ENCODE results near the gene PDGFRB. TPM values are rescaled to one million over a fixed set of nuclear protein-coding genes. Genes with fewer than 3 reads are reported as not detected.

The PDGFRB gene
- total RNA-seq, 4 donors from 2014 or later, result 17.5 to 87.5 (median 31.2) TPM

GRCh38 chr5:150066901-150067396 is 88.7 kb downstream of the PDGFRB start:
- no peak for DNase-seq
- H3K36me3 ChIP-seq, result no peaks in the 10 kb centered on the region
- no peaks in the 10 kb centered on the region for H3K4me1 ChIP-seq
- no peaks in the 10 kb centered on the region for H3K9me3 ChIP-seq
- TF ChIP-seq CTCF (IDR thresholded peaks at IDR 0.05) (no peak), POLR2A (IDR thresholded peaks at IDR 0.05) (no peak)
- H3K27me3 ChIP-seq, result no peaks in the 10 kb centered on the region
- H3K27ac ChIP-seq, result no peak overlapping the region
- no peak overlapping the region for H3K4me3 ChIP-seq

GRCh38 chr5:150066436-150066835 is 89.2 kb downstream of the PDGFRB start:
- Histone ChIP-seq H3K9me3 (no peaks in the 10 kb centered on the region), H3K27ac (no peak overlapping the region), H3K4me1 (no peaks in the 10 kb centered on the region), H3K36me3 (no peaks in the 10 kb centered on the region), H3K27me3 (no peaks in the 10 kb centered on the region), H3K4me3 (no peak overlapping the region)
- no peak for TF ChIP-seq POLR2A (IDR thresholded peaks at IDR 0.05)
- no peak for TF ChIP-seq CTCF (IDR thresholded peaks at IDR 0.05)
- DNase-seq, result peak in 1 of 3 donors; percentile 25

- H3K27ac ChIP-seq, result no peak overlapping the region
- no peaks in the 10 kb centered on the region for H3K4me1 ChIP-seq
- no peak for DNase-seq
- no peaks in the 10 kb centered on the region for H3K27me3 ChIP-seq
- no peak overlapping the region for H3K4me3 ChIP-seq
- TF ChIP-seq CTCF (IDR thresholded peaks at IDR 0.05) (no peak), POLR2A (IDR thresholded peaks at IDR 0.05) (no peak)
- no peaks in the 10 kb centered on the region for H3K9me3 ChIP-seq
- H3K36me3 ChIP-seq, result no peaks in the 10 kb centered on the region
These were observed 89.8 kb downstream of the PDGFRB start for GRCh38 chr5:150065886-150066285.

- no peaks in the 10 kb centered on the region for H3K27me3 ChIP-seq
- no peak overlapping the region for H3K27ac ChIP-seq
- DNase-seq, result no peak
- no peaks in the 10 kb centered on the region for H3K36me3 ChIP-seq
- H3K4me3 ChIP-seq, result no peak overlapping the region
- H3K4me1 ChIP-seq, result no peaks in the 10 kb centered on the region
- no peak for TF ChIP-seq CTCF (IDR thresholded peaks at IDR 0.05)
- no peak for TF ChIP-seq POLR2A (IDR thresholded peaks at IDR 0.05)
- H3K9me3 ChIP-seq, result no peaks in the 10 kb centered on the region
These were observed 90.3 kb downstream of the PDGFRB start for GRCh38 chr5:150065346-150065745.

- no peaks in the 10 kb centered on the region for H3K36me3 ChIP-seq
- H3K4me1 ChIP-seq, result no peaks in the 10 kb centered on the region
- H3K4me3 ChIP-seq, result no peak overlapping the region
- TF ChIP-seq POLR2A (IDR thresholded peaks at IDR 0.05) (no peak), CTCF (IDR thresholded peaks at IDR 0.05) (no peak)
- peak in 1 of 3 donors; percentile 30 for DNase-seq
- H3K27me3 ChIP-seq, result no peaks in the 10 kb centered on the region
- H3K9me3 ChIP-seq, result no peaks in the 10 kb centered on the region
- no peak overlapping the region for H3K27ac ChIP-seq
These were observed 90.9 kb downstream of the PDGFRB start for GRCh38 chr5:150064681-150065220.

Small RNA genes lying within 50 kb of the gene (small RNA-seq; reads per million reads assigned to genes)
- gene RF00019, result 0 reads per million in 2 donors

Other genes starting within 250 kb of the PDGFRB start
- gene PDE6A, start 211.1 kb downstream of the PDGFRB start, total RNA-seq, result not detected
- 10 to 100 TPM in 3 of 4 donors, 1 to 10 TPM in 1; 7.4 to 87.4 (median 52.1) TPM for gene SLC26A2, start 195.1 kb downstream of the PDGFRB start, total RNA-seq
- 1 to 10 TPM; 1.2 to 4.5 (median 2.7) TPM for gene TIGD6, start 155.2 kb downstream of the PDGFRB start, total RNA-seq
- 10 to 100 TPM; 24.3 to 45.0 (median 41.4) TPM for gene HMGXB3, start 155.1 kb downstream of the PDGFRB start, total RNA-seq
- gene CSF1R, start 69.3 kb downstream of the PDGFRB start, total RNA-seq, result 10 to 100 TPM in 3 of 4 donors, 1 to 10 TPM in 1; 2.1 to 24.8 (median 13.5) TPM
- 100 to 1,000 TPM; 177 to 429 (median 370) TPM for gene CDX1, start 10.9 kb upstream of the PDGFRB start, total RNA-seq
- 10 to 100 TPM; 12.3 to 41.6 (median 19.9) TPM for gene SLC6A7, start 34.2 kb upstream of the PDGFRB start, total RNA-seq
- 1 to 10 TPM in 1 of 4 donors, not detected in 3; 1.2 TPM for gene CAMK2A, start 133.9 kb upstream of the PDGFRB start, total RNA-seq
- gene ARSI, start 147.1 kb upstream of the PDGFRB start, total RNA-seq, result not detected
- 10 to 100 TPM; 19.4 to 85.0 (median 28.2) TPM for gene TCOF1, start 201.9 kb upstream of the PDGFRB start, total RNA-seq